Measurements from ENCODE around the gene ISG20. TPM values are rescaled to one million over a fixed set of nuclear protein-coding genes. Genes with fewer than 3 reads are reported as not detected.

Gene ISG20
- polyA plus RNA-seq (2012; ENCODE audit: insufficient read depth, insufficient read length): 33.0 TPM

DNA sequence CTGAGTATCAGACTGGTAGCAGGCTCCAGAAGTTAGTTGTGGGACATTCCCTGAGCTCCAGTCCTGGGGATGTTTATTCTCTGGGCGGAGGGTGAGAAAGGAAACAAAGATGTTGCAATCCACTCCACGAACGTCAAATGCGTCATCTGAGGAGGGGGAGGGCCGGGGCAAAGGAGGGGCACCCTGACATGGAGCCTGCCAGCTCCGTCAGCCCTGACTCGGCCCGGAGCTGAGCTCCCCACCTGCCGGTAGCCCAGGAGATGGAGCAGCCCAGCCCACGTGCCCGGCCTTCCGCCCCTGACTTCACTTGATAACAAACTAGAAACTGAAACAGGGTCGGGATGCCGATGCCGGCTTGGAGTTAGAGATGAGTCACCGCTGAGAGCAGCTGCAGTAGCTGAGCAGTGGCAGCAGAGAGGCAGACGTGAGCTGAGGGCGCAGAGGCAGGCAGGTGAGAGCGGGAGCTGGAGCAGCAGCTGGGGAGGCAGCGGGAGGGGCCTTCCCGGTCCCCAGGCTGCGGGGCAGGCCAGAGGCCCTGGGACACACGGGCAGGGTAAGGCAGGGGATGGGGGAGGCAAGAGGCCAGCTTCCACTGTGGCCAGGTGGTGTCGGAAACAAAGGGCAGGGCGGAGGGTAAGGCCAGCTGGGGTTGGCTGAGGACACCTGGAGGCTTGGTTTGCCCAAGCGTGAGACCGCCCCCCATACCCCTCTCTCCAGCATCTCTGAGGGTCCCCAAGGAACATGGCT, at the start of gene ISG20:
Gene ISG20 (plus strand): TSS at position 391 of the 747 bp plus-strand sequence. CDS start 351 bp downstream, at position 742.
- H3K4me3 ChIP-seq (ENCODE audit: low read length): peak within 1 kb of the TSS; percentile 57
- peak; percentile 94 for DNase-seq (ENCODE audit: low read depth, low spot score)

DNA sequence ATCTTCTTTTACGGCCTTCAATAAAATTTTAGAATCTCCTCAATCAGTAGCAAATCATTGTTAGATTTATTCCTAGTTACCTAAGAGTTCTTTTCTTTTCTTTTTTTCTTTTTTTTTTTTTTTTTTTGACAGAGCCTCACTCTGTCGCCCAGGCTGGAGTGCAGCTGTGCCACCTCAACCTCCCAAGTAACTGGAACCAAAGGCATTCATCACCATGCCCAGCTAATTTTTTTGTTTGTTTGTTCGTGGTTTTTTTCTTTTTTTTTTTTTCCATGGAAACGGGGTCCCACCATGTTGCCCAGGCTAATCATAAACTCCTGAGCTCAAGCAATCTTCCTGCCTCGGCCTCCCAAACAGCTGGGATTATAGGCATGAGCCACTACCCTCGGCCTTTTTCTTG, 48.1 kb upstream of the ISG20 start:
- DNase-seq (ENCODE audit: low read depth, low spot score): no peak
- H3K4me3 ChIP-seq (ENCODE audit: low read length): no peak overlapping the region

GRCh38 chr15:88591384-88591783, 47.4 kb upstream of the ISG20 start:
- no peak for DNase-seq (ENCODE audit: low read depth, low spot score)
- no peak overlapping the region for H3K4me3 ChIP-seq (ENCODE audit: low read length)

DNA sequence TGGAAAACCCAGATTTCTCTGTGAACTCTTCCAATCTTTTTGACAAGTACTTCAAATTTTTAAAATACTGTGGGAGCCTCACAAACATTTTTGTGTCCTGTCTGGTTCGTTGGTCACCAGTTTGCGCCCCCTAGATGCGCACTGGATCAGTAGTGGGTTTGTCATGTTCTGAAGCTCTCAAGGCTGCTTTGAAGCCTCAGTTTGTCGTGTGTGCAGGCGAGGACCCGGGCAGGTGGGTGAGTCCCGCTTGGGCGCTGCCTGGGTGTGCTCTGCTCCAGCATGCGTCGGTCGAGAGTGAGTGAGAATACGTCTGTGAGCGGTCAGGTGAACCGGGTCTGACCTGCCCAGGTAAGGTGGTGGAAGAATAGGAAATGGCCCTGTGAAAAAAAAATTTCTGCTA, 34.9 kb upstream of the ISG20 start:
- H3K4me3 ChIP-seq (ENCODE audit: low read length): no peak overlapping the region
- DNase-seq (ENCODE audit: low read depth, low spot score): no peak

DNA sequence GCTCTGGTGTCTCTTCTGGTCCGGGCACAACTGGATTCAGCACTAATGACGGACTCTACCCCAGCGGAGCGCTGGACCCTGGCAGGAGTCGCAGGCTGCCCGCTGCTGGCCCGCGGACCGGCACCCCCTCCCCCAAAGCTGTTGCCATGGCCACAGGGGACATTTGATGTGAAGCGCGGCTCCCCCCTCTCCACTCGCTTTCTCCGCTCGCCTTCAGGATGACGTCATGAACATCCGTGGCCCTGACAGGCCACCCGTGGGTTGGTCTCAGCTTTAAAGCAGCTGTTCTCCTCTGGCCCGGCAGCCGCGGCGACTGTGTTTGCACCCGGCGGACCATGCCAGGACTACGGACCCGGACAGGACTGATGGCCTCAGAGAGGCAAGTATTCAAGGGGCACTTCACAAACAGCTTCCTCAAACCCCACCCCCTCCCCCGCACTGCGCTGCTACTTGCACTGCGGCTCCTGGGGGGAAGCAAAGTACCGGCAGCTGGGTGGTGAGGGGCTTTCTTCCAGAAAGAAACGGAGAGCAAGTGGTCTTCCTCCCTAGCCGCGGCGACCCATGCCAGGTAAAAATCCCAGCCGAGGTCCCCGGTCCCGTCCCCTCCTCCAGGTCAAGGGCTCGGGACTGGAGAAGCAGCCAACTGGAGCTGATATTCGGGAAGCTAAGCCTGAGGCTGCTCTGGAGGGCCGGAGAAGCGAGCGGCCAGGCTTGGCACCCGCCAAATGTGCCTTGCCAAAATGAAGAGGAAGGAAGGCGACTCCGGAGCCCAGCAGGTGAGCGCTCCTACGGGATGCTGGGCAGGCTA, 34.2 kb upstream of the ISG20 start:
- H3K4me3 ChIP-seq (ENCODE audit: low read length): no peak overlapping the region
- DNase-seq (ENCODE audit: low read depth, low spot score): no peak

GRCh38 chr15:88605189-88606069, 33.4 kb upstream of the ISG20 start:
- DNase-seq (ENCODE audit: low read depth, low spot score): no peak
- no peak overlapping the region for H3K4me3 ChIP-seq (ENCODE audit: low read length)

GRCh38 chr15:88606070-88606794, 32.6 kb upstream of the ISG20 start:
- no peak for DNase-seq (ENCODE audit: low read depth, low spot score)
- H3K4me3 ChIP-seq (ENCODE audit: low read length): no peak overlapping the region

- no peak overlapping the region for H3K4me3 ChIP-seq (ENCODE audit: low read length)
- no peak for DNase-seq (ENCODE audit: low read depth, low spot score)
These were observed 30.9 kb upstream of the ISG20 start for GRCh38 chr15:88607951-88608350.

DNA sequence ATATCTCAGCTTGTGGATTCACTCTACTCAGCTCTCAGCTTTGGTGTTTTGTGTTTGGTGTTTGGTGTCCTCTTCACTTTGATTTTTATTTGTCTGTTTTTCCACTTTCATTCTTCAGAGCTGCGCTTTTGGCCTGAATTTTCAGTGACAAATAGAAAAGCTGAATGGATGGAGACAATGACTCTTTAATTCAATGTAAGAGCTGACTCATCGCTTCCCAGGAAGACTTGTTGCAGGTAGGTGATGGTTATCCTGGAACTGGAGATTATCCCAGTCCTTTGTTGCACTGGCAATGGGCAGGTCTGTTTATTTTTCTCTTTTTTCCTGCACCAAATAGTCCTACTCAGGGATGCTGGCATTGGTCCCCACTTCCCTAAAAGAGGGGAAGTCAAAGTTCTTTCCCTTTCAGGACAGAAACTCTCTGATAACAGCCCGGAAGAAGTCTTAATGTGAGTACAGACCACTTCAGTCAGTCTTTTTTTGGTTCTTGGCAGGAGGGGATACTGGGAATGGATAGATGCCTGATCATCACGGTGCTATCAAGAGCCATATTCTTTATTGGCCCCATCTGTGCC, 30.1 kb upstream of the ISG20 start:
- no peak overlapping the region for H3K4me3 ChIP-seq (ENCODE audit: low read length)
- DNase-seq (ENCODE audit: low read depth, low spot score): no peak

DNA sequence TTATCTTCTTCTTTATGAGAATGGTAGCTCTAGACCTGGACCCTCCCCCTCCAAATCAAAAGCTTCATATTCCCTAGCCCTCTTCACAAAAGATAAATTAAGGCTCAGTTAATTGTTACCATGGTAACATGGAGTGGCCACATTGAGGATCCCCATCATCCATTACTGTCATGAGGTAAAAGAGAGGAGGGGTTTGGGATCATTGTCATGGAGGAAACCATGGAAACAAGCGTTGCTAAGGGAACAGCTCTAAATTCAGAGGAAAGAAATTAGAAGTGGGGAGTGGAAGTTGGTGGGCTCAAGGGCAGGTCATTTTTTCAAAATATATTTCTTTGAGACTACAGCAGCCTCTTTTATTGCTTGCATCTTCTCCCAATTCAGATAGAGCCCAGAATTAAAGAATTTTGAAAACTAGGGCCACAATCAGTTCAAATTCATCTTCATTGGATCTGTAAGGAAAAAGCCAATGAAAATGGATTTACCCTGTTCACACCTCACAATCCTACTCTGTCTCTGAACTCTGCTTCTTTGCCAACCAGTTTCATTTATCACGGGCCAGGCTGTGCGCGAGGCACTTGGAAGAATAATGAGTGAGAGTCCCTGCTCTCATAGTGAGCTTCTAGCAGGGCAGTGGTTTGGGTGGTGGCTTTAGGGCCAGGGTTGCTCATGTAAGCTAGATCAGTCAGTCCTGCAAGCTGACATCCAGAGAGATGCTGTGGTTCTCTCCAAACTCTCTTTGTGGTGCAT, 29.3 kb upstream of the ISG20 start:
- no peak overlapping the region for H3K4me3 ChIP-seq (ENCODE audit: low read length)
- no peak for DNase-seq (ENCODE audit: low read depth, low spot score)

GRCh38 chr15:88610701-88611231, 28.1 kb upstream of the ISG20 start:
- no peak overlapping the region for H3K4me3 ChIP-seq (ENCODE audit: low read length)
- DNase-seq (ENCODE audit: low read depth, low spot score): no peak

DNA sequence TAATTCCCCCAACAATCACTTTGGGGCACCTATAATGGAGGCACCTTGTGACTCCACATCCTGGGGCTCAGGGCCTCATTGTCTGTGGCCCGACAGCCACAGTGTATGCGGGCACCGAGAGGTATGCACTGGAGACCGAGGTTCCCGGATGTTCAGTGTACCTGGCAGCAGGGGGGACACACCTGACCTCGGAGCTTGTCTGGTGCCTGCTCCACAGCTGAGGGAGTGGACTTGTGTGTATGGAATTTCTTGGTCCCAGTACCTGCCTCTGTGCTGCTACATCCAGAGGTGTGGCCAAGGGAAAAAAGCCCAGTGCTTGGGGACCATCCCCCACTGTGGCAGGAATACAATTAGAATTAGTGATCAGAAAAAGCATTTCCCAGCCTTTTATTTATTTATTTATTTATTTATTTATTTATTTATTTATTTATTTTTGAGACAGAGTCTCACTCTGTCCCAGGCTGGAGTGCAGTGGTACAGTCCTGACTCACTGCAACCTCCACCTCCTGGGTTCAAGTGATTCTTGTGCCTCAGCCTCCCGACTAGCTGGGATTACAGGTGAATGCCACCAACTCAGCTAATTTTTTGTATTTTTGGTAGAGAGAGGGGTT, 26.5 kb upstream of the ISG20 start:
- no peak for DNase-seq (ENCODE audit: low read depth, low spot score)
- H3K4me3 ChIP-seq (ENCODE audit: low read length): no peak overlapping the region

GRCh38 chr15:88613074-88613944, 25.5 kb upstream of the ISG20 start:
- no peak for DNase-seq (ENCODE audit: low read depth, low spot score)

GRCh38 chr15:88615303-88616107, 23.3 kb upstream of the ISG20 start:
- H3K4me3 ChIP-seq (ENCODE audit: low read length): no peak overlapping the region
- no peak for DNase-seq (ENCODE audit: low read depth, low spot score)

More at GRCh38 chr15:88613074-88613944, 25.5 kb upstream of the ISG20 start:
- no peak overlapping the region for H3K4me3 ChIP-seq (ENCODE audit: low read length)

DNA sequence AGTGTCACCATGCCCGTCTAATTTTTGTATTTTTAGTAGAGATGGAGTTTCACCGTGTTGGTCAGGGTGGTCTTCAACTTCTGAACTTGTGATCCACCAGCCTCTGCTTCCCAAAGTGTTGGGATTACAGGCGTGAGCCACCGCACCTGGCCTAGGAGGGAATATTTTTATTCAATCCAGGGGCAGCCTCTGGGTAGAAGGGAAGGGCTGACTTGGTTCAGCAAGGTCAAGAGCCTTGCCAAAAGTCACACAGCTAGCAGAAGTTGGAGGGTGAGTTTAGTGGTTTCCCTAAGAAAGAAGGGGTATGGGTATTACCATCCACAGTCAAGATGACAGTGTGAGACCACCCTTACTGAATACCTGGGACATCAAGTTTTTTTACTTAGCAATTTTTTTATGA, 22.6 kb upstream of the ISG20 start:
- H3K4me3 ChIP-seq (ENCODE audit: low read length): no peak overlapping the region
- no peak for DNase-seq (ENCODE audit: low read depth, low spot score)

All from Jurkat, Clone E6-1 (cell line).